H1 (cell line): ENCODE results near the gene STK11IP. TPM values are rescaled to one million over a fixed set of nuclear protein-coding genes. Genes with fewer than 3 reads are reported as not detected.

ENCODE experiments used
- BCL11A ChIP-seq, 2 experiments: IDR thresholded peaks; one replicate each; pipeline ENCODE4 v1.6.1; 2011; ENCODE audit warnings: low read depth in 2 of 2, low read length in 2 of 2, mild to moderate bottlenecking in 2 of 2
- CEBPB ChIP-seq: IDR thresholded peaks from 2 replicates; pipeline ENCODE4 v1.6.1; 2012; ENCODE audit warnings: low read depth, low read length
- CHD1 ChIP-seq: IDR thresholded peaks from 2 replicates; pipeline ENCODE4 v1.6.1; 2012; ENCODE audit warnings: low read depth, low read length, improper control_type of control experiment
- EZH2 ChIP-seq: fragments of 200-600 bp; sonication (generic); IDR thresholded peaks from 2 replicates; pipeline ENCODE4 v1.7.1; 2012; ENCODE audit warnings: low read depth, mild to moderate bottlenecking, moderate library complexity, low read length, inconsistent platforms; ENCODE audit not compliant: severe bottlenecking
- FOSL1 ChIP-seq: IDR thresholded peaks from 2 replicates; pipeline ENCODE4 v1.6.1; 2011; ENCODE audit warnings: mild to moderate bottlenecking, low read depth, low read length, moderate library complexity; ENCODE audit not compliant: insufficient read depth
- HDAC2 ChIP-seq, 2 experiments: fragments of 300-600 bp in 1 of 2; sonication (generic) in 1 of 2; IDR thresholded peaks; 2 replicates each; pipeline ENCODE4 v1.6.1; 2011 to 2012; ENCODE audit warnings: low read depth in 2 of 2, low read length in 2 of 2, mild to moderate bottlenecking in 2 of 2, moderate library complexity in 2 of 2, borderline replicate concordance in 1 of 2, inconsistent platforms in 1 of 2
- NANOG ChIP-seq: IDR thresholded peaks from 2 replicates; pipeline ENCODE4 v1.6.1; 2011; ENCODE audit warnings: low read length, low read depth, mild to moderate bottlenecking, inconsistent platforms; ENCODE audit not compliant: insufficient read depth, poor library complexity, severe bottlenecking
- PHF8 ChIP-seq: fragments of 200-600 bp; sonication (generic); conservative IDR thresholded peaks from 2 replicates; pipeline ENCODE4 v1.7.1; 2012; ENCODE audit warnings: low read depth, mild to moderate bottlenecking, inconsistent platforms, low read length, moderate library complexity
- RBBP5 ChIP-seq: IDR thresholded peaks from 2 replicates; pipeline ENCODE4 v1.7.1; 2012; ENCODE audit warnings: low read depth, mild to moderate bottlenecking, inconsistent platforms, low read length, moderate library complexity, borderline replicate concordance
- RNF2 ChIP-seq: fragments of 200-900, 300-1000 bp; sonication (generic); IDR thresholded peaks from 2 replicates; pipeline ENCODE4 v1.7.1; 2016; ENCODE audit warnings: borderline replicate concordance, low read depth, mild to moderate bottlenecking, antibody characterized with exemption, low read length; ENCODE audit not compliant: poor library complexity, severe bottlenecking; ENCODE audit errors: missing control alignments
- RXRA ChIP-seq: IDR thresholded peaks from 2 replicates; pipeline ENCODE4 v1.6.1; 2011; ENCODE audit warnings: low read depth, mild to moderate bottlenecking, low read length, moderate library complexity; ENCODE audit not compliant: insufficient read depth
- SAP30 ChIP-seq: fragments of 300-600 bp; sonication (generic); IDR thresholded peaks from 2 replicates; pipeline ENCODE4 v1.7.1; 2012; ENCODE audit warnings: low read length, moderate library complexity, mild to moderate bottlenecking, inconsistent platforms; ENCODE audit not compliant: insufficient read depth, insufficient replicate concordance
- SIRT6 ChIP-seq: IDR thresholded peaks from one replicate; pipeline ENCODE4 v1.7.1; 2012; ENCODE audit warnings: low read length, inconsistent platforms
- SP2 ChIP-seq: IDR thresholded peaks from 2 replicates; pipeline ENCODE4 v1.6.1; 2012; ENCODE audit warnings: mild to moderate bottlenecking, low read length, inconsistent platforms
- TCF12 ChIP-seq: IDR thresholded peaks from 2 replicates; pipeline ENCODE4 v1.6.1; 2011; ENCODE audit warnings: low read depth, mild to moderate bottlenecking, low read length
- ZNF274 ChIP-seq: IDR thresholded peaks from 2 replicates; pipeline ENCODE4 v1.7.0; 2012; ENCODE audit warnings: low read length, borderline replicate concordance; ENCODE audit errors: extremely low read depth
- polyA plus RNA-seq, 7 experiments: library from polyadenylated mRNA; depleted of rRNA in 3 of 7; stranded (reverse) in 5 of 7; unstranded in 2 of 7; fragments of >200 nt in 5 of 7; fragments of 200-250 nt in 2 of 7; gene quantifications; 1 replicate in 5 of 7; 2 replicates in 1 of 7; 4 replicates in 1 of 7; pipeline versions ENCODE4 v1.2.1 to v1.2.3, GENCODE V29; 2011 to 2013; ENCODE audit warnings: missing spikeins in 2 of 7, mixed read lengths in 2 of 7
- total RNA-seq: library from RNA; stranded (reverse); fragmentation: NEBNext Ultra II Directional; extraction: Animal tissue kit (Norgen Biotek cat#: 25700); gene quantifications from 2 replicates; pipeline ENCODE4 v1.2.1, GENCODE V29; 2021
- TF ChIP-seq, protein P1 (sequence below): IDR thresholded peaks from 2 replicates; pipeline ENCODE4 v1.6.1; 2012; ENCODE audit warnings: inconsistent platforms
- TF ChIP-seq, protein P2 (sequence below): IDR thresholded peaks from 2 replicates; pipeline ENCODE4 v1.6.1; 2012; ENCODE audit warnings: inconsistent platforms

Gene STK11IP
- total and polyA plus RNA-seq, 2 of the 8 experiments (the other 6 are each of a cell fraction or from before 2014, with no cell fraction given), result 18.5 to 29.6 TPM

GRCh38 chr2:219571311-219572236 is 26.1 kb upstream of the STK11IP start, which contains the start of gene OBSL1 (continued):
- TF ChIP-seq RBBP5, result peak; percentile 72
- no peak for TF ChIP-seq EZH2
- no peak for TF ChIP-seq RNF2
- no peak for TF ChIP-seq SAP30
- TF ChIP-seq, protein P1, sequence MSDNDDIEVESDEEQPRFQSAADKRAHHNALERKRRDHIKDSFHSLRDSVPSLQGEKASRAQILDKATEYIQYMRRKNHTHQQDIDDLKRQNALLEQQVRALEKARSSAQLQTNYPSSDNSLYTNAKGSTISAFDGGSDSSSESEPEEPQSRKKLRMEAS, result peak; percentile 20; the same call in 1 of the 2 replicates
- TF ChIP-seq, protein P2, sequence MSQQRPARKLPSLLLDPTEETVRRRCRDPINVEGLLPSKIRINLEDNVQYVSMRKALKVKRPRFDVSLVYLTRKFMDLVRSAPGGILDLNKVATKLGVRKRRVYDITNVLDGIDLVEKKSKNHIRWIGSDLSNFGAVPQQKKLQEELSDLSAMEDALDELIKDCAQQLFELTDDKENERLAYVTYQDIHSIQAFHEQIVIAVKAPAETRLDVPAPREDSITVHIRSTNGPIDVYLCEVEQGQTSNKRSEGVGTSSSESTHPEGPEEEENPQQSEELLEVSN, result peak; percentile 17; the same call in 1 of the 2 replicates
- no peak for TF ChIP-seq SP2
- no peak for TF ChIP-seq HDAC2 (IDR thresholded peaks at IDR 0.05; ENCODE audit: borderline replicate concordance in 1 of 2, low read depth in 2 of 2, low read length in 2 of 2)
- no peak for TF ChIP-seq FOSL1
- TF ChIP-seq CEBPB, result no peak
- TF ChIP-seq TCF12, result no peak
- no peak for TF ChIP-seq SIRT6
- no peak for TF ChIP-seq ZNF274
- no peak for TF ChIP-seq BCL11A (IDR thresholded peaks at IDR 0.05; ENCODE audit: low read depth in 2 of 2, low read length in 2 of 2)
- no peak for TF ChIP-seq PHF8
- no peak for TF ChIP-seq NANOG
- TF ChIP-seq RXRA, result no peak
- no peak for TF ChIP-seq CHD1
